Activated naive CD4-positive, alpha-beta T cell treated with anti-CD3 and anti-CD28 coated beads, Interleukin-2, amount 50 U/mL, for 72 hours (primary cell): ENCODE results near the gene PBRM1. TPM values are rescaled to one million over a fixed set of nuclear protein-coding genes. Genes with fewer than 3 reads are reported as not detected.
"Not testable (repeated sequence)": the region's sequence is repeated elsewhere in the genome, so short reads cannot be mapped to it uniquely, and the experiment has no call there.

Source experiments
- ATAC-seq, 2 donors: fragments of 150-1000 bp; cut with Tn5 transposase; 2 replicates each; pipeline ENCODE4 v1.10.0; 2021; ENCODE audit warnings: mild to moderate bottlenecking in 2 of 2, moderate library complexity in 2 of 2
- DNase-seq, 2 donors: peaks; one replicate each; pipeline ENCODE4 v3.0.0; 2021 to 2022; ENCODE audit warnings: low spot score in 2 of 2
- H3K27ac Mint-ChIP-seq, 2 donors: one replicate each; pipeline ENCODE4 v1.8.0; 2022; ENCODE audit warnings: mild to moderate bottlenecking in 2 of 2, mixed read lengths in 2 of 2
- H3K36me3 Mint-ChIP-seq, 2 donors: one replicate each; pipeline ENCODE4 v1.8.0; 2022; ENCODE audit warnings: mixed read lengths in 2 of 2
- H3K9me3 Mint-ChIP-seq, 2 donors: one replicate each; pipeline ENCODE4 v1.8.0; 2022; ENCODE audit warnings: mixed read lengths in 2 of 2
- total RNA-seq, 2 donors: library from RNA; stranded (reverse); gene quantifications; one replicate each; pipeline ENCODE4 v1.2.3, GENCODE V29; 2022

Gene PBRM1
- total RNA-seq, 2 donors from 2014 or later: 69.5 to 70.1 TPM

- H3K9me3 Mint-ChIP-seq: no peaks in the 10 kb centered on the region
- peaks cover 49 to 60% of the 10 kb centered on the region in 2 donors for H3K36me3 Mint-ChIP-seq
- DNase-seq: no peak
- ATAC-seq: no peak
- H3K27ac Mint-ChIP-seq: peak overlapping the region; percentile 93 to 96
These were observed 1.5 kb downstream of the PBRM1 start for GRCh38 chr3:52684184-52684583.

- Mint-ChIP-seq H3K9me3 (no peaks in the 10 kb centered on the region), H3K36me3 (peaks cover 49 to 60% of the 10 kb centered on the region in 2 donors), H3K27ac (peak overlapping the region; percentile 82 to 96)
- ATAC-seq (no peak), DNase-seq (no peak)
These were observed 2.1 kb downstream of the PBRM1 start for GRCh38 chr3:52683611-52684010.

GRCh38 chr3:52682016-52682415, 3.7 kb downstream of the PBRM1 start:
- peak overlapping the region; percentile 92 to 98 for H3K27ac Mint-ChIP-seq
- no peaks in the 10 kb centered on the region for H3K9me3 Mint-ChIP-seq
- peak; percentile 47 to 65 for DNase-seq
- peak; percentile 59 to 60 for ATAC-seq
- H3K36me3 Mint-ChIP-seq: peaks cover 41 to 53% of the 10 kb centered on the region in 2 donors

GRCh38 chr3:52681596-52681995, 4.1 kb downstream of the PBRM1 start:
- ATAC-seq (no peak), DNase-seq (no peak)
- peak overlapping the region; percentile 92 to 98 for H3K27ac Mint-ChIP-seq
- H3K36me3 Mint-ChIP-seq: peaks cover 37 to 53% of the 10 kb centered on the region in 2 donors
- H3K9me3 Mint-ChIP-seq: no peaks in the 10 kb centered on the region

GRCh38 chr3:52679811-52680210, 5.9 kb downstream of the PBRM1 start:
- DNase-seq (no peak), ATAC-seq (no peak)
- peaks cover 25 to 57% of the 10 kb centered on the region in 2 donors for H3K36me3 Mint-ChIP-seq
- peak overlapping the region; percentile 68 to 92 for H3K27ac Mint-ChIP-seq
- H3K9me3 Mint-ChIP-seq: no peaks in the 10 kb centered on the region

- H3K36me3 Mint-ChIP-seq: peaks cover 20 to 51% of the 10 kb centered on the region in 2 donors
- no peaks in the 10 kb centered on the region for H3K9me3 Mint-ChIP-seq
- DNase-seq (no peak), ATAC-seq (no peak)
- H3K27ac Mint-ChIP-seq: peak overlapping the region; percentile 68 to 92
These were observed 6.5 kb downstream of the PBRM1 start for GRCh38 chr3:52679199-52679538.

- H3K27ac Mint-ChIP-seq: peak overlapping the region; percentile 68 to 92
- H3K36me3 Mint-ChIP-seq: peaks cover 20 to 51% of the 10 kb centered on the region in 2 donors
- no peak for ATAC-seq
- H3K9me3 Mint-ChIP-seq: no peaks in the 10 kb centered on the region
- DNase-seq: no peak
These were observed 7.2 kb downstream of the PBRM1 start for GRCh38 chr3:52678265-52679198.

- H3K27ac Mint-ChIP-seq, DNase-seq, ATAC-seq, H3K9me3 Mint-ChIP-seq: not testable (repeated sequence)
- H3K36me3 Mint-ChIP-seq: peaks cover 20 to 60% of the 10 kb centered on the region in 2 donors
These were observed 9.5 kb downstream of the PBRM1 start for GRCh38 chr3:52676201-52676600.

- DNase-seq (no peak), ATAC-seq (no peak)
- Mint-ChIP-seq H3K36me3 (peaks cover 7 to 49% of the 10 kb centered on the region in 2 donors), H3K9me3 (no peaks in the 10 kb centered on the region), H3K27ac (peak overlapping the region; percentile 92 to 99)
These were observed 14.0 kb downstream of the PBRM1 start for GRCh38 chr3:52671676-52672075.

GRCh38 chr3:52670621-52671521, 14.8 kb downstream of the PBRM1 start:
- DNase-seq: peak; percentile 54 to 64
- Mint-ChIP-seq H3K27ac (peak overlapping the region; percentile 92 to 99), H3K9me3 (no peaks in the 10 kb centered on the region), H3K36me3 (peaks cover 7 to 43% of the 10 kb centered on the region in 2 donors)
- peak; percentile 93 to 94 for ATAC-seq

GRCh38 chr3:52663098-52663497, 22.6 kb downstream of the PBRM1 start:
- peaks cover 5 to 29% of the 10 kb centered on the region in 2 donors for H3K36me3 Mint-ChIP-seq
- ATAC-seq: no peak
- DNase-seq: no peak
- H3K9me3 Mint-ChIP-seq: no peaks in the 10 kb centered on the region
- H3K27ac Mint-ChIP-seq: no peak overlapping the region

- Mint-ChIP-seq H3K36me3 (peaks cover 12 to 33% of the 10 kb centered on the region in 2 donors), H3K9me3 (no peaks in the 10 kb centered on the region), H3K27ac (no peak overlapping the region)
- DNase-seq (no peak), ATAC-seq (no peak)
These were observed 25.7 kb downstream of the PBRM1 start for GRCh38 chr3:52660046-52660445.

- Mint-ChIP-seq H3K27ac (peak overlapping the region in 1 of 2 donors; percentile 17), H3K9me3 (no peaks in the 10 kb centered on the region), H3K36me3 (peaks cover 7 to 15% of the 10 kb centered on the region in 2 donors)
- ATAC-seq (peak in 1 of 2 donors; percentile 52), DNase-seq (no peak)
These were observed 29.8 kb downstream of the PBRM1 start for GRCh38 chr3:52655895-52656294.

GRCh38 chr3:52651592-52651991, 34.1 kb downstream of the PBRM1 start:
- H3K36me3 Mint-ChIP-seq: peaks cover 19 to 25% of the 10 kb centered on the region in 2 donors
- H3K27ac Mint-ChIP-seq: no peak overlapping the region
- no peak for ATAC-seq
- DNase-seq: no peak
- no peaks in the 10 kb centered on the region for H3K9me3 Mint-ChIP-seq

- peaks cover 13 to 19% of the 10 kb centered on the region in 2 donors for H3K36me3 Mint-ChIP-seq
- ATAC-seq: peak in 1 of 2 donors; percentile 20
- no peaks in the 10 kb centered on the region for H3K9me3 Mint-ChIP-seq
- no peak overlapping the region for H3K27ac Mint-ChIP-seq
- no peak for DNase-seq
These were observed 35.3 kb downstream of the PBRM1 start for GRCh38 chr3:52650439-52650838.

- no peak overlapping the region for H3K27ac Mint-ChIP-seq
- ATAC-seq (no peak), DNase-seq (no peak)
- H3K36me3 Mint-ChIP-seq: peaks cover 13 to 19% of the 10 kb centered on the region in 2 donors
- no peaks in the 10 kb centered on the region for H3K9me3 Mint-ChIP-seq
These were observed 36.1 kb downstream of the PBRM1 start for GRCh38 chr3:52649461-52650210.
